HG03025 (cell line): ENCODE measurements around the gene AKAP3.

Experiments used
- ATAC-seq: cut with Tn5 transposase; IDR thresholded peaks from one replicate; pipeline ENCODE4 v1.9.1; 2021; ENCODE audit warnings: mild to moderate bottlenecking, moderate library complexity; ENCODE audit not compliant: unreplicated experiment, low FRiP score

Gene AKAP3

DNA sequence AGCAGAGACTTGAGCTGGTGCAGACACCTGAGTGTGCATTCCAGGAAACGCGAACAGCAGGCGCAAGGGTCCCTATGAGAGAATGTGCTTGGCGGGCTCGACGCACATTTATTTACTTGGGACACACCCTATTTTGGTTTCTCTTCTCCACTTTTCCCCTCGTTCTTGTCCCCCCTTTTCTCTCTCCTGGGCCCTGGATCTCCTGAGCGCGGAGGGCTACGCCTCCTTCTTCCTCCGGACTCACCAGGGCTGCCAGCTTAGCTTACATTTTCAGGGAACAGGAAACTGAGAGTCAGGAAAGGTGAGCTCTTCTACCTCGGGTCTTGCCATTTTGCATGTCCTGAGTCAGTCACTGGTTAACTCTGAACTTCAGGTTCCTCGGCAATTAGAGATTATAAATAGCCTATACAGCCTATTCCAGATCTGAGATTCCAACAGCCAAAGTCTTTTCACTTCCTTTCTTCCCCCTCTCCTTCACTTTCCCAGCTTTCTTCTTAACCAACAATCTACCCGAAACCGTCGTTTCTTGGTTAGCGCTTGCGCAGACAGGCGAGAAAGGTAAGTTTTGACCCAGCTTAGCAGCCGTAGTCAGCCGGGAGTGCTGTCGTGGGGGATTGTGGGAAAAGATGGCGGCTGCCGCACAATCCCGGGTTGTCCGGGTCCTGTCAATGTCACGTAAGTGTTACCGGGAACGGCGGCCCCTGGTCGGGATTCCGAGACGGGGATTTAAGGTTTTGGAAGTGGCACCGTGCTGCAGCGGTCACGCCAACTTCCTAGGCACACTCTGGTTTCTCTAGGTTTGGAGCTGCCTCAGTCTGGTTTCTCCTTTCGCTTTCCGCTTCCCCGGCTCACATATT lies at the start of gene AKAP3, which contains the start of gene NDUFA9:
TSS of gene AKAP3 (minus strand) at position 551 of the 857 bp plus-strand sequence. CDS start 10,855 bp downstream, outside the sequence.
TSS of gene NDUFA9 (plus strand) at position 614 of the 857 bp plus-strand sequence. CDS start at position 627, 13 bp downstream.
- ATAC-seq = no peak

DNA sequence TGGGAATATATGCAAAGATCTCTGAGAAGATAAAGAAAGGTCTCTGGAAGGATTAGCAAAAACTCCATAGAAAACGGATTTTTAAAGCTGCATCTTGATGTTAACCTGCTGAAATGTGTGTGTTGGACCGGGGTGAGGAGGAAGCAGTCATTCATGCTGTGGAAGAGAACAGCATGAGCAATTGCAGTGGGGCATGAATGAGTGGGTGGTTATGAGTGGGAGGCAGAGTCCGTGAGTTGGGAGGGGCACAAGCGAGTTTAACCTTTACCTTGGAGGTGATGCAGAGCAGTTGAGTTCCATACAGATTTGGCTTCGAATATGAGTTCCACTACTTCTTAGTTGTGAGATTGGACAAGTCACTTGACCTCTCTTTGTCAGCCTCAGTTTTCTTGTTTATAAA lies 41.9 kb upstream of the AKAP3 start:
- ATAC-seq = no peak

DNA sequence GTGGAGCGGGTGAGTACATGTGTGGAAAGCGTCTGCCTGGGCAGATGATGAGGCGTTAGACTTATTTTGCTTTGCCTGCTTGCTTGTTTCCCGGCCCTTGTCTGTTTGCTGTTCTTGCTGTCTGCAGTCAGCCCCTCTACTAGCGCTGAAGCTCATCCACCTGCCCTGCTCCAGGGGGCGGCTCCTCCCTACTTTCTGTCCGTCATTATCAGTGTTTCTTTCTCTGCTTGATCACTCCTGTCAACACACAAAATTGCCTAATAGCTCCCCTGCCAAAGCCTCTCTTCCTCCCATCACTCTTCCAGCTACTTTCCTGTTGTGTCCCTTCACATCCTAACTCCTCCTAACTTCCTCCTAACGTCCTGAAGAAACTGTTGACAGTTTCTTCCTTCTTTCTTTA lies 36.5 kb upstream of the AKAP3 start:
- ATAC-seq = no peak

DNA sequence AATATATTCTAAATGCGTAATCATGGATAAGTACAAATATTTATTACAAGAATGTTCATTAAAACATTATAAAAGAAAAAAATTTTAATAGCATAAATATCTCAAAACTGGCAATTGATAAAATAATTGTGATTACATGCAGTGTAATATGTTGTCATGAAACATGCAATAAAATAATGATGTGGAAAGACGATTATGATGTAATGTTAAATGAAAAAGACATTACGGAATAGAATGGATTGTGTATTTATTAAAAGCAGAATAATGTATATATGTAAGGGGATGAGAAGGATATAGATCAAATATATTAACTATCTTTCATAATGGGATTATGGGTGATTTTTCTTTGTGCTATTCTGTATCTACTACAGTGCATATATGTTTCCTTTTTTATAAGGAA lies 32.9 kb upstream of the AKAP3 start:
- no peak for ATAC-seq

DNA sequence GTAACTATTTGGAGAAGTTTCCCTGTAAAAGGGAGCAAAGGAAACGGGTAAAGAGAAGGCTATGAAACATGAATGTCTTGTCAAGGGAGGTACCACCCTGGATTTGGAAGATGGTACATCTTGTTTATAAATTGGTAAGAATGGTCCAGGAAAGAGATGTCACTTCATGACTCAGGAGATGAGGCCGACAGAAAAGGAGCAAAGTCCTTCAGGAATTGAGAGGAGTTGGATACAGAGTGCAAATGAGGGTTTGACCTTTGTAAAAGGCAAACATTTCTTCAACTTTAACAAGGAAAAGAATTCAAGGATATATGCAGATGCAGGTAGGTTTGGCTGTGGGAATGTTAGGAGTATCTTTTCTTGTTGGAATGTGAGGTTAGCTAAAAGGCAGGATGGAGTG lies 30.9 kb upstream of the AKAP3 start:
- ATAC-seq = no peak

DNA sequence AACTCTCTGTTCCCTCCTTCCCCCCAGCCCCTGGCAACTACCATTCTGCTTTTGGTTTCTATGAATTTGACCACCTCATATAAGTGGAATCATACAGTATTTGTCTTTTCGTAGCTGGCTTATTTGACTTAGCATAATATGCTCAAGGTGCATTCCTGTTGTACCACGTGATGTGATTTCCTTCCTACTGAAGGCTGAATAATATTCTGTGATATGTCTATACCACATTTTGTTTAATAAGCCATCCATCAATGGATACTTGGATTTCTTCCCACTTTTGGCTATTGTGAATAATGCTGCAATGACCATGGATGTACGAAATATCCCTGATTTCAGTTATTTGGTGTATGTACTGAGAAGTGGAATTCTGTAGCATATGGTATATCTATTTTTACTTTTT lies 16.4 kb upstream of the AKAP3 start:
- ATAC-seq = no peak

DNA sequence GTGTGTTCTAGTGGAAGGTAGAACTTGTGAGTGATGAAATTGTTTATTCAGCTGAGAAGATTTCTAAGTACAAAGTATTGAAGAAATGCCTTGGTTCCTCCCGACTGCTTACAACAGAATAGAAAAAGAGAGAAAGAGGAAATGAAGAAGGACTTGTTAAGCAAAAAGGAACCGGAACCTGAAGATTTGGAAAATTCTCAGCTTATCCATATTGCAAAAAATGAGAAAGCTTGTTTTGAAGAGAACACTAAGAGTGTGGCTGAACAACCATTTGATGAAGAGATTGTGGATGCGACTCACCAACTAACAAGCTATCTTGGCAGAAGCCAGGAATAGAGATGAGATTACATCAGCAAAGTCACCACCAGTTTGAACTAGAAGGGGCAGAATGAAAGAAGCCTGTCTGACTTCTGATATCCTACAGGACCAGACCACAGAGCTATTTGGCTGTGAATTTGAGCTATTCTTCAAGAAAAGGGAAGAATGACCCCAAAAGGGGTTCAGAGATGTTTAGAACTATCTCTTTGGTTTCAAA lies 15.2 kb upstream of the AKAP3 start:
- no peak for ATAC-seq

DNA sequence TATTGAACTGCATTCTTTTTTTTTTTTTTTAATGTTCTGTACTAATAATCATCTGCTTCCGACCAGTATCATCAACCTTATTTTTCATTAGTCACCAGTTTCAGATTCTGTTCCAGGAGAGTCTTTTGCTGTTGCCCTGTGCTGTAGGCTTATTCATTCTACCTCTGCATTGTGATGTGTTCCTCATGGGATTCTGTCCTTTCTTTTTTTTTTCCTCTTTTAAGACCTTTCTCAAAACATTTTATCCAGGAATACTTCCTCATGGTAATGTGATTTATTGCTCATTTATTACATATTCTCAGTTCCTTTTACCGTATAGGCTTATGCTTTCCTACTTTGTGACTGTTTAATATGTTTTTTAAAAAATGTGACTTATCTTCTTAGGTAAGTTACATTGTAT lies 4.8 kb upstream of the AKAP3 start:
- no peak for ATAC-seq

DNA sequence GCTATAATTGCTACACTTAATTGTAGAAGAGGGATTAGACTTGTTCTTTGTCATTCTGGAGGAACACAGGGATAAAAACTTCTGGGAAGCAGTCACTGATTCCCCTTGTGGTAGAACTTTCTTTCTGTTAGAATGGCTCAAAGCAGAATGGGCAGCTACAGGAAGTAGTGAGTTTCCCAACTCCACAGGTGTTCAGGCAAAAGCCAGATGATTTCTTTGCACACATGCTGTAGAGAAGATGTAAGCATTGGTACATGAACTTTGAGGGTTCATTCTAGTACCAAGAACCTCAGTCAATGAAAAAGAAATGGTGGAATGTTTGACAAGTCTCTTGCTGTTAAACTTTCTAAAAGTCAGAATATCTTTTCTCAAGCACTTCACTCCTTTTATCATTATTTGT lies 4.4 kb upstream of the AKAP3 start:
- no peak for ATAC-seq

DNA sequence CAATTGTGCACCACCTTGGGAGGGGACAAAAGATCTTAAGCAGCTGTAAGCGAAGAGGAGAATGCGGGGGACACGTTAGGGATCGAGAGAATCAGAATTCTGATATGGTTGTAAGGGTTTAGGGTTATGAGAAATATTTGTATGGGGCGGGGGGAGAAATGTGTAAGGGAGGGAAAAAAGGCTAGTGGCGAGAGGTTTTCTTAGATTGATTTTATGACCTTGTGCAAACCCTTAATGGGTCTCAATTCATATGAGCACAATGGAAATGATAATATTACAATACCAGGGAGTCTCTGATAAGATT lies 459 bp upstream of the AKAP3 start:
- no peak for ATAC-seq

DNA sequence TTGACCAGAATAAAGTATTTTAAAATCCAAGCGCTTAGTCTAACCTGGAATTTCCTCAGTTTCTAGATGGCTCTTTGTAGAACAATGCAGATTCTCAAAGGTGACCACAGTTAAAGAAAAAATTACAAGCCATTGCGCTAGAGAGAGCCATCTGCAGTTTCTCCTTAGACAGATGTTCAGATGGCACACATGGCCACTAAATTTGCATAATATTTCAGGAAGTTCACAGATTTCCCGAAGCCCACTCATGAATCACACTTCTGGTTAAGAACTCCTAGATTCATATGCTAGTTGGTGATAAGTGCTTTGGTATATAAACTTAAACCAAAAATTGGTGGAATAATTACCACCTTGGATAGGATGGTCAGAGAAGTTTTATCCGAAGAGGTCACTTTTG lies 749 bp downstream of the AKAP3 start:
- no peak for ATAC-seq

DNA sequence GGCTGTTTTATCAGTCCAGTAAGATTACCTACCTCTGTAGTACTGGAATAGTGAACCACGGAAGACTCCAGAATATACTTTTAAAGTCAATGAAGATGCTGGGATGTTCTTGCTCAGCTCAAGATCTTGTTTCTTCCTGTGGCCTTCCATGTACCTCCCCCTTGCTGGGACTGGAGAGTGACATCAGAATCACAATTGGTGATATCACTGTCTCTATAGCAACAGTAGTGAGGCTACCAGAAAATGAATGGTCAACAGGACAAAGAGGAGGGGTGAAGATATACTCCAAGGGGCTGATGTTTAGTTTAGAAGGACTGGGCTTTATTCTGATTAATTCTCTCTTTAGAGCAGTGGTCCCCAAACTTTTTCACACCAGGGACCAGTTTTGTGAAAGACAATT lies 3.8 kb downstream of the AKAP3 start:
- ATAC-seq = no peak

DNA sequence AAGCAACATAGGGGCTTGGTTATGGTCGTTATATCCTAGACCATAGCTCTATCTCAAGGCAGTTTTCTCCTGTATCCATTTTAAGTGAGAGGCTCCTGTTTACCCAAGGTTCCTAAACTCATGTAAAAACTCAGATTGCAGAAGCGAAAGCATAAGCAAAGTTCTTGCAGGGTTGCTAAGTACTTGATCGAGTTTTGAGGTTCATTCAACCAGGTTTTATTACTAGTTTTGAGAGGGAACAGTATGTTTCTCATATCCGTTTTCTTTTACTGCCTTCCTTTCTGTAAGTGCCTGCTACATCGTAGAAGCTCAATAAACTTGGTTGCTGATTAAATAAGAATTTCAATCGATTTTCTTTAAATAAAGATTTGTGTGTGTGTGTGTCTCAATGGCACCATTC lies 5.1 kb downstream of the AKAP3 start:
- ATAC-seq = no peak

DNA sequence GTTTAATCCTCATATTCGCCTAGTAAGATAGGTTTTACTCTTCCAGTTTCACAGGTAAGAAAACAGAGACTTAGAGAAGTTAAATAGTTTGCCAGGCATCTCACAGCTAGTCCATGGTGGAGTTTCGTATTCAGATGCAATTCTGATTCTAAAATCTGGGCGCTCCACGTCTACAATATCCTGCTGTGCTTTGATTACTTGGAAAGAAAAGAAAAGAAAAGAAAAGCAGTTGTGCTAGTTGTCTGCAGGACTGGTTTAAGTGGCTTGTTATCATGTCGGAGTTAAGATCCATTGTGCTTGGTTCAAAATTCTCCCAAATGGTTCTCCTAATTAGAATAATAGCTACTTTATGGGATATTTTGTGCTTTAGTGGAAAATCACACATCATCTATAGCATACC lies 18.6 kb downstream of the AKAP3 start:
- ATAC-seq = no peak

DNA sequence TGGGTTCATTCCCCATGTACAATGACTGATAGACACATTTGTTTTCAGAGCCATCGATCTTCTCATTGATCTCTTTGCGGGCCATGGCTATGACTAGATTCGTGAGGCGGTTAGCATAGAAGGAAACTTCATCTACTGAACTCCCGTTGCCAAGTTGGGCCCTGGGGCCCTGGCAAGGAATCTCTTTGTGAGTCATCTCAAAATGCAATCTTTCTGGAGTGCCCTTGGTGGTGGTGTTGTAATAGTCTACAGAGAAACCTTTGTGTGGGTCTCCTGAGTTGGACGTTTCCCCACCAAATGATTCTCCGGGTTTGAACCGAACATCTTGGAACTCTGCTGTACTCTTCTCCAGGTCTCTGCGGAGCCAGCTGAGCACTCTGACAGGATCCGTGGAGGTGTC lies 20.4 kb downstream of the AKAP3 start:
- ATAC-seq = no peak

DNA sequence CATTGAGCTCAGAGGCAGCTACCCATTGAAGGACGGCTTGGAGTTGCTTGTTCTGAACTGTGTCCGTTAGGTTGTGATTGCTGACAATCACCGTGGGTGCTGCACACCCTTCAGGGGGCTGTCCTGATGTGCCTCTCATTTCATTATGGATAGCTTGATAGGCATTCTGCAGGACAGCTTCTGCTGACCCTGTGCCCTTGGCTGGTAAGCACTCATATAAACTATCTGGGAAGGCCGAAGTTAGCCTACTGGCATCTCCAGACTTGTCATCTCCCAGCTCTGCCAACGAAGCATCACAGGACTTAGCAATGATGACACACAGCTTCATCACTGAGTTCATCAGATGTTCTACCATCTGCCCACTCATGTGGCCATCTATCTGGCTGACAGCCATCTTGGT lies 22.3 kb downstream of the AKAP3 start:
- ATAC-seq = no peak

DNA sequence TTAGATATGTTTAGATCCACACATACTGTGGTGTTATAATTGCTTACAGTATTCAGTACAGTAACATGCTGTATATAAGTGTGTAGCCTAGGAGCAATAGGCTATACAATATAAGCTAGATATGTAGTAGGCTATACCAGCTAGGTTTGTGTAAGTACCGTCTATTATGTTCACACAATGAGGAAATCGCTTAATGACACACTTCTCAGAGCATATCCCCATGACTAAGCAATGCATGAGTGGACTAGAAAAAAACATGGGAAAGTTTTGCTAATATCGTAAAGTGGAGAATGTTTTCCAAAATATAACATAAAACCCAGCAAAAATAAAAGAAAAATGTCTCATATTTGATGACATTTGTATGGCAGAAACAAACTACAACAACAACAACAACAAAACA lies 27.3 kb downstream of the AKAP3 start:
- ATAC-seq = no peak

DNA sequence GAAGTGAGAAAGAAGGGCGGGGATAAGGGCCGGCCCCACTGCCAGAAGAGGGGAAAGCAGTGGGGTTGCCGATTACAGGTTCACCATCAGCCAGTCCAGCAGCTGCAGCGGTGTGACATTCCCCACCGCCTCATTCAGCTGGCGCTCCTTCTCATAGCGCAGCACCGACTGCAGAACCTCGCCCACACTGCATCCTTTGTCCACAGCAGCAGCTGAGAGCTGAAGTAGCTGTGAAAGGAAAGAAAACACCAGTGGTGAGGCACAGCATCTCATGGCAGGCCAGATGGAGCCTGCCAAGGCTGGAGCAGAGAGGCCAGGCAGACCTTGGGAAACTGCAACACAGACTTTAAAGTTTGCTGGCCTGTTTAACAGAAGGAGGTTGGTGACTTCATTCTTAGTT lies 33.2 kb downstream of the AKAP3 start:
- ATAC-seq = no peak

DNA sequence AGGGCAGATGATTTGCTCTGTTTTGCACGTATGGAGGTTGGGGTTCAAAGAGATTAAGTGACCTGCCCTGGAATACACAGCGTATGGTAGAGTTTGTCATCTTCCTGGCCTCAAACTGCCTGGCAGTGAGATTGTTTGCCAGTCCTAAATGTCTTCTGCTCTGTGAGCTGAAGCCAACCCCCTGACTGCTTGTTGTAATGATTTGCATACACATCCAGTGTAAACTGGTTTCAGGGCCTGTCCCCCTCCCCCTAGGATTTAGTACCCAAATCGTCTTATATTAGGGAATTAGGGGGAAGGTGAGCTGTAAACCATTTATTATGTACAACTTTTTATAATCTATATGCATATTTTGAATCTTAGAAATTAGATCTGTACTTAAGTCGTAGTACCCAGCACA lies 38.4 kb downstream of the AKAP3 start:
- ATAC-seq = no peak

DNA sequence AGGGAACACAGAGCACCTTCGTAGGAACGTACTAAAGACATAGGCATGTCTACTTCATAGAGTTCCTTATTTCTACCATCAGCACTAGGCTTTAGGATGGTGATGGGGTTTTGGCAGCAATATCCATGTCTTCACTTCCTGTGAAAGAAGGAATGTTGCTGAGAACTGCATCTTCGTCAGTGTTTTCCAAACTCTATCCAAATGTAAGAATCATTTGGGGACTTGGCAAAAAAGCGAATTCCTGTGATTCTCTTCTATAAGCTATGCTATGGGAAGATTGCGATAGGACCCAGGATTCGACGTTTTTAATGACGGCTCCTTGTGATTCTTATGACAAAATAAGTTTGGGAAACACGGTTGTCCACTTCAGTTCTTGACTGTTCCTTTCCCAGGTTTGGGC lies 39.8 kb downstream of the AKAP3 start:
- no peak for ATAC-seq

DNA sequence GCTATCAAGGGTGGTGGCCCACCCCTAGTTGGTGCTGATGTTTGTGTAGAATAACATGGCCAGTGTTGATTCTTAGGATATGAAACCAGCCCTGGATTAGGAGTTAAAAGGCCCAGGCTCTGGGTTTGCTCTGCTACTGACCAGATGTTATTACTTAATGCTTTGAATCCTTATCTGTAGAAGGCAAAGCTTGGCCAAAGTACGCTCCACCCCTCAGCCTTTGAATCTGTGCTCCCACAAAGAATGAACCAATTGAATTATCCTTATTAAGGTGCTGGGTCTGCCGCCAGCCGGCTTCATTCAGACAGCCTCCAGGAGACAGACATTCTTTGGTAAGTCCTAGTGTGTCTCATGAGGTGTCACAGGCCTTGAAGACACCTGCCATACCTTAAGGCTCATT lies 41.8 kb downstream of the AKAP3 start:
- no peak for ATAC-seq

DNA sequence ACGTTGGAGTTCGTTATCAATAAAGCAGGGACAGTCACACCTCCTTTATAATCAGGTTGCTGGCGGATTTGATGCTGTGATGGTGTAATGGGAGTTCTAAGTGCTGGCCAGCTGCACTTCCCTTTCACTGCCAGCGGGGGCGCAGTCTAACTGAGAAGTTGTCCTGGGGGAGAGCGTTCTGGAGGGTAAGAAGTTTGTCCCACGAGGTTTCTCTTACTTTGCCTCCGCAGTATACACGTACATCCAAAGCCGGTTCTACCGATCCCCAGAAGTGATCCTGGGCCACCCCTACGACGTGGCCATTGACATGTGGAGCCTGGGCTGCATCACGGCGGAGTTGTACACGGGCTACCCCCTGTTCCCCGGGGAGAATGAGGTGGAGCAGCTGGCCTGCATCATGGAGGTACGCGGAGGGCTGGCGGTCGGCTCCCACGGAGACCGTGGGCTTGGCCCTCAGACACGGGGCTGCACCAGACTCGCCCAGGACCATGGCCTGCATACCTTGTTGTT lies 44.1 kb downstream of the AKAP3 start:
- ATAC-seq = peak; percentile 81
